Activated CD8-positive, alpha-beta memory T cell treated with anti-CD3 and anti-CD28 coated beads, Interleukin-2, amount 50 U/mL, for 4 hours (primary cell): Measurements from ENCODE around the gene SWSAP1.

Source experiments
- DNase-seq: peaks from one replicate; pipeline ENCODE4 v3.0.0-alpha.2; 2020

The SWSAP1 gene

DNA sequence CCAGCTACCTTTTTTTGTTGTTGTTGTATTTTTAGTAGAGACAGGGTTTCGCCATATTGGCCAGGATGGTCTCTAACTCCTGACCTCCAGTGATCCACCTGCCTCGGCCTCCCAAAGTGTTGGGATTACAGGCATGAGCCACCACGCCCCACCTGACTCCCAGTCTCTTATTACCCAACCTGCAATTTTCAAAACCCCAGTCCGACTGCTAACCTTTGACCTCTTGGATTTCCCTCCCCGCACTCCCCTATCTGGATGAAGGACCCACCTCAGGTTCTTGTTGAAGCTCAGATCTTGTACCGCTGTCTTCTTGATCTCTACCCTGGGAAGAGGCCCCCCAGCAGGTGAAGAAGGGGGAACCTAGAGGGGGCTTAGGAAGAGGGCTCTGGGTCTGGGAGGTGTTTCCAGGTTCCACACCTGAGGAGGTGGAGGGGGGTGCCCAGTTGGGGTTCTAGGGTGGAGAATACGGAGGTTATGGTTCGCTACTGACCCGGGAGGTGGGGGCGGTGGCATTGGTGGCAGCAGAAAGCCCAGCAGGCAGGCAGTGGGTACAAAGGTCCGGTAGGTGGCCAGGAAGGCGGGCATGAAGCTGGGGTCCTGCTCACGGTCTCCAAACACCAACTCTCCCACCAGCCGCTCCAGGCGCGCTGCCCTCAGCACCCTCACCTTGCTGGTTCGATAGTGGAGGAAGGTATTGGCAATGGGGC, 42.0 kb downstream of the SWSAP1 start:
- no peak for DNase-seq

DNA sequence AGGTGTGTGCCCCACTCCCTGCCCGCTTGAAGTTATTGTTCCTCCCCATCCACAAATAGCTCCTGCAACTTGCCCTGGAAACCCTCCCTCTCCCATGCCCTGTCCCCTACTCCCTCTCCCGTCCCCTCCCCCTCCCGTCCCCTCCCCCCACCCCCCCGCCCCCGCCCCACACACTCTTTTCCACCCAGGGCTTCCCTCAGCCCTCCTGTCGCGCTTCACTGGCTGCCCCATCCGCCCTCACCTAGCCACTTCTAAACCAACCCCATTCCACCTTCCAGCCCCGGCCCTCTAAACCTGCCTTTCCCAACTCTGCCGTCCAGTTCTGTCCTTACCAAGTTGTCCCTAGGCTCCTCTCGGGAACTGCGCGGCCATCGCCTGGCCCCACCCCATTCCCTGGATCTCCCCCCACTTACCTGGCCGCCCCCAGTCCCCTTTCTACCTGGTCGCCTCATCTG, 43.7 kb downstream of the SWSAP1 start:
- no peak for DNase-seq

DNA sequence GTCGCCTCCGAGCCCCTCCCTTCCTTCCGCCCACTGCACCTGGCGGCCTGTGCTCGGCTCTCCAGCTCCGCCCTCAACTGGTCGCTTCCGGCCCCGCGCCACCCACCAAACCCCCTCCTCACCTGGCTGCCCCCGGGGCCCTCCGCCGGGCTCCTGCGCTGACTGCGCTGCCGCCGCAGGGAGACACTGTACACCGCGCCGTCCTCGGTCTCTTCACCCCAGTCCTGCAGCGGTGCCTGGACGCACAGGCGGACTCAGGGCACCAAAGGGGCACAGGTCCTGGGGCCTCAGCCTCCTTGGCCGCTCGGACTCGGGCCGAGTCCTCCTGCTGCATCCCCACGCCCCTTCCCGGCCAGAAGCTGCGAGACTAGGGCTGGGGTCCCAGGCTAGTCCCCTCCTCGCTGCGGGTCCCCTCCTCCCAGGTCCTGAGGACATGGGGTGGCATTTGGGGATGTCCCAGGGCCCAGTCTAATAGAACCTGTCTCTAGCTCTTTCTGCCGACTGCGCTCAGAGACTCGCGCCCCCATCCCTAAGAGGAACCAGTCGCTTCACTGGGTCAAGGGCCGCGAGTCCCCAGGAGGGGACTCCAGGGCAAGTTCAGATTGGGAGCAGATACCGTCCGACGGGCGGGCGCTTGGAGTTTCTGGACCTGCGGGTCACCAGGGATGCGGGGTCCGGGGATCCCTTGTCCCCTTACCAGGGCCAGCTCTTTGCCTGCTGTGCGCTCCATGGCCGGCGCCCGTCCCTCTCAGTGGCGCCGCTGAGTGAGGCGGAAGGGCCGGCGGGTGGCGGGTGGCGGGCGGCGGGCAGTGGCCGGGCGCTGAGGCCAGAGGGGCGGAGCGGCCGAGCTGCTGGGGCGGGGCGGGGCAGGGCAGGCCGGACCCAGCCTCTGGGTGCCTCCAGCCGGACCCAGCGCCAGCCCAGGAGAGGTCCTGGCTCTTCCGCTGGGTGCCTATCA, 44.4 kb downstream of the SWSAP1 start, which contains the start of gene RGL3:
TSS of gene RGL3 (minus strand) at position 766 of the 958 bp plus-strand sequence. CDS start at position 730, 36 bp downstream.
- DNase-seq, result no peak

DNA sequence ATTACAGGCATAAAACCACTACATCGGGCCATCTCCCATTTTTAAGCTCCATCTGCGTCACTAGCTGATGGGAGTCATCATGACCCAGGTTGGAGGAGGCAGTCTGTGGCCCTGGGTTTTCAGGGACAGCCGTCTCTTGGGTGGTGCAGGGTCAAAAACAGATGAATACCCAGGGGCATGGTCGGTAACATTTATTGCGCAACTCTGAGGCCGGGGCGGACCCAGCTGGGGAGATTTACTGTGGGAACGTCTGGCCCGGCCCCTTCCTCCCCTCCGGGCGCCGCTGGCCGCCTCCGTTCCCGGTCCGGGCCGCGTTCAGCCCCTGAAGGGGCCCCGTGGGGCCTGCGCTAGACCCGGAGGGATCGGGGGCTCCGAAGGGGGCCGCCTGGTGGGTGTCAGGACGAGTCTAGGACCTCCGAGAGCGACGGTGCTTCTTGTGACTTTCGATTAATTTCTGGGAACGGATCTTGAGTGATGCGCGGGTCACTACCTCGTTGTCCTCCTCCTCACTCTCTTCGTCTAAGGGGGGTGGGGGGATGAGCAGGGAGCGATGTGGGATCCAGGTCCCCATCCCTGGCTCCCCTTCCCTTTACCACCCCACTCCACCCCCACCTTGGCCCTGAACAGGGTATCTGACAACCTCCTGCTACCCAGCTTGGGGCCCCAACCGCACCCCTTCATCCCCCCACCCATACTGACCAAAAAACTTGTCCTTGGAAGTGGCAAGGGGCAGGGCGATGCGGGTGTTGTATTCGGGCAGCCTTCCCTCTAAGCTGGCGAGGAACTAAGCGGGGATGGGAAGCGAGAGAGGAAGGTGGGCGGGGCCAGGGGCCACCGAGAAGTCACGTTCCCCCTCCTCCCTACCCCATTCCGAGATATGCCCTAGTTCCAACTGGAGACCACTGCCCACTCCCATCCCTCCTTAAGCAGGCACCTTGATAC, 46.2 kb downstream of the SWSAP1 start:
- no peak for DNase-seq

DNA sequence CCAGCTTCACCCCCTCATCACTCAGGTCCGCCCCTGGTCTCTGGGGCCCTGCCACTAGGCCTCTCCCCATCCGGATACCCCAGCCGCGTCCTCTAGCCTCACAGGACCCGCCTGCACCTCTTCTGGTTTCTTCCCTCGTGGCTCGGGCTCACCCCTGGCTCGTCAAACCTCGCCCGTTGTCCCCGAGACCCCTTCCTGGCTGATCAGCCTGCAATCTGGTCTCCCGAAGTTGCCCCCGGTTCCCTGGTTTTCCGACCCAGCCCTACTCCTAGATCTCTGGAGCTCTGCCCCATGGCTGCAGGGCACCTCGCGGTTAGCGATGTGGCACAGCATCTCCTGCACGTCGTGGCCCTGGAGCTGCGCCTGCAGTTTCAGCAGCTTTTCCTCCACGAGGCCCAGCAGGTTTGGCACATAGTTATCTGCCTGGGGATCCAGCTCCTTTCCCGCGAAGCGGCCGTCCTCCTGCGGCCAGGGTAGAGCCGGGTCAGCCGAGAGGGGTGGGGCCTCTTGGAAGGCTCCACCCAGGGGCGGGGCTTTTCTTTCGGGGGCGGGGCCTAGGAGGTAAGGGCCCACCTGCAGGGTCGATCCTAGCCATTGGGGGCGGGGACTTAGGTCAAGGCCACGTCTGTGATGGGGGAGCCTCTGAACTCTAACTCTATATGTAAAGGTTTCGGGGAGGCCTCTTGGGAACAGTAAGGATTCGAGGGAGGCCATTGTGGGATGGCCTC, 47.1 kb downstream of the SWSAP1 start:
- no peak for DNase-seq

DNA sequence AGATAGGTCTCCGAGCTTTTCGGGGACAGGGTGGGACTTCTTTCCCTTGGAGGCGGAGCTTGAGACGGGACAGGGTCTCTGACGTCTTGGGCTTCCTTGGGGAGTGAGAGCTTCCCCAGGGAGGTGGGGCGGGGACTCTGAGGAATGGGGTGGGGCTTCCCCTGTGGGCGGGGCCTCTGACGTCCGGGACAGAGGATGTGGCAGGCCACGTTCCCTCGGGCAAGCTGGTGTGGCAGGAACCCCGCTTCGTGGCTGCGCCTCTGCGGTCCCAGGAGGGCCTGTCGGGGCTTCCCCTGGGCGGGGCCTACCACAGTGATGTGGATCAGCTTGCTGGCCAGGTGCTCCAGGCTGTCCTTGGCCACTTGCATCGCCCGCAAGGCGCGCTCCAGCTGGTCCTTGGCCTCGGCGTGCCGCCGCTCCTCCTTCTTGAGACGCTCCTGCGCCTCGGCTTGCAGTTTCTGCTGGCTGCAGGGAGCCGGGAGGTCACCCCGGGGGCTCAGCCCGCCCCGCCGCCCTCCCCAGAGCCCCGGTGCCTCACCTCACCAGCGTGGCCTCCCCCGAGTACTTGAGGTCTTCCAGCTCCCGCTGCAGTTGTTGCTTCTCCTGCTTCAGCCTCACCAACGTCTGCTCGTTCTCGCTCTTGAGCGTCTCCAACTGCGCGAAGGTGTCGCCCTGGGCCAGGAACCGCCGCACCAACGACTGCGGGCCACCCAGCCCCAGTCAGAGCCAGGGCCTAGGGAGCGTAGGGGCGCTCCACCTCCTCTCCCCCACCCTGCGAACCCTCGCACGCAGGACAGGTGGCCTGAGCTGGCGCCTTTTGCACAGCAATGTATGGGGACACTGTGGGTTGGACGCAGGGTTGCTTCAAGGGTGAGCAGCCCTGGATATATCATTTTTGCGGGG, 47.9 kb downstream of the SWSAP1 start:
- DNase-seq, result peak; percentile 50

DNA sequence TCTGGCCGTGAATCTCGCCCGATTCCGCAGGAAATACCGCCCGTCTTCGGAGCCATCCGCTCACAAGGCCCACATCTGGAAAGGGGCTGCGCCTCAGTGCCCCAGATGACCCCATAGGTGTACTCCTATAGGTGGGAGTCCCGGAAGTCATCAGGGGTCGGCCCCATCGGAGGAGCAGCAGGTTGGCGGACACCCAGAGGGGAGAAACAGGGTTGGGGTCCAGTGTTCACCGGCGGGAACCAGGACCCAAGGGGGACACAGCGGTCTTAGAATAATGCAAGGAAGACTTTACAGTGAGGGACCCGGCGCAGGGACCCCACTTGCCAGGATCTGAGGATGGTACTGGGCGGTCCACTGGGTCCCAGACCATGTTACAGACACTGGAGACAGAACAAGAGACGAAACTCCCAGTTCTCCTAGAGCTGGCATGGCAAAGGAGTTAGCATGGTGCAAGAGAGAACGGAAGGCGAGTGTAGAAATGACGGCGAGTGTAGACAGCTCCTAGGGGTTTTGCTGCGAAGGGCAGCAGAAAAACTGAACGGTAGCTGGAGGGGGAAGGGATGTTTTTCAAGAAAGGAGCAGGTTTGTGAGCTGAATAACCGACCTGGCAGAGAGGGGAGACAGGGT, 48.8 kb downstream of the SWSAP1 start:
- no peak for DNase-seq

DNA sequence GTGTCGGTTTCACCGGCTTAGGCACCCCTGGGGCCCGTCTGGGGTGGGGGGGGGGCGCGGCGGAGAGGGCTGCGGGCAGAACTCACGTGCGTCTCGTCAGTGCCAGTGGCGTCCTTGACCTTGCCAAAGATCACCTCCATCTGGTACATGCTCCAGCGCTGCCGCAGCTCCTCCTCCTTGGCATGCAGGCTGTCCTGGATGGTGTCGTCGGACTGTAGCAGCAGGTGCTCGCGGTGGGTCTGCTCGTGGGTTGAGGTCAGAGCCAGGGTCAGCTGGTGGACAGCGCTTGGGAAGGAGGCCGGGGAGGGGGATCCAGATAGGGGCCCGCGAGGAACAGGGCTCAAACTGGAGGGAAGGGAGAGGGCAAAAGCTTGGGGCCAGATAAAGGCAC, 49.3 kb downstream of the SWSAP1 start:
- no peak for DNase-seq
